OCI-LY7 (cell line): ENCODE measurements around the gene FRMD5. TPM values are rescaled to one million over a fixed set of nuclear protein-coding genes. Genes with fewer than 3 reads are reported as not detected.

Experiments used
- BruUV-seq: library from RNA; stranded (reverse); fragments of 400-500 nt; replicated peaks from 2 replicates; lab custom pipeline; 2021; lab: Mats Ljungman, UMichigan
- CTCF ChIA-PET: fragments of 300-600 bp; sonication (Branson Sonifier 250); formaldehyde crosslinking; loops from one replicate; lab custom pipeline; 2022; ENCODE audit warnings: antibody characterized with exemption; ENCODE audit not compliant: unreplicated experiment; lab: Charles Lee
- POLR2A ChIA-PET: fragments of 300-600 bp; sonication (Branson Sonifier 250); formaldehyde crosslinking; loops from one replicate; lab custom pipeline; 2022; ENCODE audit warnings: antibody characterized with exemption; lab: Charles Lee
- DNase-seq: peaks from one replicate; pipeline ENCODE4 v3.0.0-alpha.2; 2015; ENCODE audit warnings: low spot score
- H2AFZ ChIP-seq: fragments of 200-600 bp; sonication (generic), shearing (Covaris generic); 2 replicates; pipeline ENCODE4 v1.6.1; 2014; ENCODE audit warnings: mild to moderate bottlenecking, antibody characterized with exemption, low read length, moderate library complexity
- H3K27ac ChIP-seq: fragments of 200-600 bp; sonication (generic); 2 replicates; pipeline ENCODE4 v1.5.1; 2014; ENCODE audit warnings: mixed run types, low read depth, mild to moderate bottlenecking, moderate library complexity, low read length, inconsistent platforms; ENCODE audit not compliant: poor library complexity, severe bottlenecking
- H3K36me3 ChIP-seq: fragments of 200-600 bp; sonication (generic); 2 replicates; pipeline ENCODE4 v1.6.1; 2014; ENCODE audit warnings: mild to moderate bottlenecking, antibody characterized with exemption, low read length, moderate library complexity, mixed read lengths; ENCODE audit not compliant: insufficient read depth
- H3K4me1 ChIP-seq: fragments of 200-600 bp; sonication (generic); 2 replicates; pipeline ENCODE4 v1.5.1; 2014; ENCODE audit warnings: mild to moderate bottlenecking, low read length; ENCODE audit not compliant: insufficient read depth, poor library complexity, severe bottlenecking
- H3K4me2 ChIP-seq: fragments of 200-600 bp; sonication (generic); 2 replicates; pipeline ENCODE4 v1.6.1; 2014; ENCODE audit warnings: mild to moderate bottlenecking, low read length
- H3K4me3 ChIP-seq: fragments of 200-600 bp; sonication (generic); 2 replicates; pipeline ENCODE4 v1.5.1; 2014; ENCODE audit warnings: mild to moderate bottlenecking, low read depth, low read length; ENCODE audit not compliant: poor library complexity, severe bottlenecking
- H3K79me2 ChIP-seq: fragments of 200-600 bp; sonication (generic); 2 replicates; pipeline ENCODE4 v1.6.1; 2016; ENCODE audit warnings: low read depth, mild to moderate bottlenecking, low read length, moderate library complexity, mixed read lengths; ENCODE audit not compliant: insufficient read depth
- H3K9me2 ChIP-seq: fragments of 200-600 bp; sonication (generic); 2 replicates; pipeline ENCODE4 v1.6.1; 2016; ENCODE audit warnings: mild to moderate bottlenecking, low read length, mixed read lengths; ENCODE audit not compliant: insufficient read depth
- H3K9me3 ChIP-seq: fragments of 200-600 bp; sonication (generic); 2 replicates; pipeline ENCODE4 v1.6.1; 2014; ENCODE audit warnings: mild to moderate bottlenecking, mixed run types, low read length, mixed read lengths
- H4K20me1 ChIP-seq: fragments of 200-600 bp; sonication (generic); 2 replicates; pipeline ENCODE4 v1.6.1; 2014; ENCODE audit warnings: mild to moderate bottlenecking, antibody characterized with exemption, low read length, moderate library complexity, mixed read lengths; ENCODE audit not compliant: insufficient read depth
- EZH2phosphoT487 ChIP-seq: fragments of 200-600 bp; sonication (generic); IDR thresholded peaks from 2 replicates; pipeline ENCODE4 v1.6.1; 2018; ENCODE audit warnings: low read depth, borderline replicate concordance, mild to moderate bottlenecking, mixed run types, antibody characterized with exemption, low read length, moderate library complexity, mixed read lengths
- intact Hi-C: fragments of 100-400 bp; cut with micrococcal nuclease; formaldehyde crosslinking; loops from one replicate; pipeline ENCODE4 v1.10.0; 2022; ENCODE audit not compliant: unreplicated experiment
- total RNA-seq, 2 experiments: library from RNA; depleted of rRNA in 1 of 2; stranded (reverse); fragments of >200 nt in 1 of 2; shearing (Covaris generic) in 1 of 2; gene quantifications; 2 replicates each; pipeline ENCODE4 v1.2.3, GENCODE V29; 2014 to 2022
- TF ChIP-seq, protein P1 (sequence below): fragments of 200-600 bp; sonication (generic); conservative IDR thresholded peaks from 2 replicates; pipeline ENCODE4 v1.5.1; 2014; ENCODE audit warnings: mild to moderate bottlenecking, antibody characterized with exemption, low read length, moderate library complexity, mixed read lengths

Gene FRMD5
- total RNA-seq, 2 experiments from 2014 or later = not detected

DNA sequence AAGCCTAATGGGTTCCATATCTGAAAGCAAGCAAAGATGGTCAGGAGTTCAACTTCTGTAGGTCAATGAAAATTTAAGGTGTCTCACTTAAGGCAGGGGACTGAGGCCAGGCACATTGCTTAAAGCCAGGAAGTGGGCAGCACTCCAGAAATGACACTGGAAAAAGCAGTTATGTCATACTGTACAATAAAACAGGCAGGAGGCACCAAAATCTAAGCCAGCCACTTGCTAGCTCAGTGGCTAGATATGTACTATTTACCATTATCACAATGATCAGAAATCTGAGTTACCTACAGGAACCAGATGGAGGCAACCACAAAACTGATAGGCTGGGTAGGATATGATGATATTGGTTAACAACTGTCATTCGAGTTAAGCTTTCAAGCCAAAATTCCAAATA is 57.3 kb downstream of the FRMD5 start:
- no peaks in the 10 kb centered on the region for H3K79me2 ChIP-seq
- TF ChIP-seq, protein P1, sequence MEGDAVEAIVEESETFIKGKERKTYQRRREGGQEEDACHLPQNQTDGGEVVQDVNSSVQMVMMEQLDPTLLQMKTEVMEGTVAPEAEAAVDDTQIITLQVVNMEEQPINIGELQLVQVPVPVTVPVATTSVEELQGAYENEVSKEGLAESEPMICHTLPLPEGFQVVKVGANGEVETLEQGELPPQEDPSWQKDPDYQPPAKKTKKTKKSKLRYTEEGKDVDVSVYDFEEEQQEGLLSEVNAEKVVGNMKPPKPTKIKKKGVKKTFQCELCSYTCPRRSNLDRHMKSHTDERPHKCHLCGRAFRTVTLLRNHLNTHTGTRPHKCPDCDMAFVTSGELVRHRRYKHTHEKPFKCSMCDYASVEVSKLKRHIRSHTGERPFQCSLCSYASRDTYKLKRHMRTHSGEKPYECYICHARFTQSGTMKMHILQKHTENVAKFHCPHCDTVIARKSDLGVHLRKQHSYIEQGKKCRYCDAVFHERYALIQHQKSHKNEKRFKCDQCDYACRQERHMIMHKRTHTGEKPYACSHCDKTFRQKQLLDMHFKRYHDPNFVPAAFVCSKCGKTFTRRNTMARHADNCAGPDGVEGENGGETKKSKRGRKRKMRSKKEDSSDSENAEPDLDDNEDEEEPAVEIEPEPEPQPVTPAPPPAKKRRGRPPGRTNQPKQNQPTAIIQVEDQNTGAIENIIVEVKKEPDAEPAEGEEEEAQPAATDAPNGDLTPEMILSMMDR = no peak
- no peak for TF ChIP-seq EZH2phosphoT487
- no peaks in the 10 kb centered on the region for H3K9me2 ChIP-seq
- H4K20me1 ChIP-seq = no peaks in the 10 kb centered on the region
- CTCF ChIA-PET = no interaction called here
- POLR2A ChIA-PET = interaction anchor here (0.6 to 0.7 kb wide), 2 partner anchors 9 to 260 kb away, joined by 3 read pairs; no protein-coding TSS in a partner anchor
- no peak overlapping the region for H3K4me2 ChIP-seq
- H3K36me3 ChIP-seq = no peaks in the 10 kb centered on the region
- H3K4me3 ChIP-seq = no peak overlapping the region
- BruUV-seq = no TSS peak
- no peak for DNase-seq
- H3K4me1 ChIP-seq = no peaks in the 10 kb centered on the region
- H3K9me3 ChIP-seq = no peaks in the 10 kb centered on the region
- H3K27ac ChIP-seq = no peak overlapping the region
- H2AFZ ChIP-seq = no peak overlapping the region
- intact Hi-C loops = no loop called here

DNA sequence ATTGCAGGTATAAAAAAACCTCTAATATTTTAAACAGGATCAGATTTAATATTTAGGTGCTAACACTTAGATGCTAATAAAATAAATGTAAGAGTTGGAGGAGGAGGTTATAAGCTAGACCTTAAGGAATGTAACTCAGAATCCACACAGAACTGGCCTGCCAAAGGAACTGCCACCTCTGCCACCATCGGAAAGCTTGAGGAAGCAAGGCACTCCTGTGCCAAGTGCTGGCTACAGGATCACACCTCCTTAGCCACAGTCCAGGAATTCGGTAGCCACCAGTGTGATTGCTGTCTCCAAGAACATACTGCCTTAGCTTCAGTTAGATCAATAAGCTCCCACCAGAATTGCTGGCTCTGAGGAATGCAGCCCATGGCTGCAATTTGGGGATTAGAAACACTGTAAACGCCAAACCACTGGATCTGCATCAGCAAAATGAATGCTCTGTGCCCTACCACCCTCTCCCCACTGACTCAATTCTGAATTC is 58.0 kb downstream of the FRMD5 start:
- Histone ChIP-seq H3K27ac (no peak overlapping the region), H3K9me2 (no peaks in the 10 kb centered on the region), H2AFZ (no peak overlapping the region), H4K20me1 (no peaks in the 10 kb centered on the region), H3K4me3 (no peak overlapping the region), H3K4me1 (no peaks in the 10 kb centered on the region), H3K79me2 (no peaks in the 10 kb centered on the region), H3K4me2 (no peak overlapping the region), H3K9me3 (no peaks in the 10 kb centered on the region), H3K36me3 (no peaks in the 10 kb centered on the region)
- CTCF ChIA-PET = no interaction called here
- POLR2A ChIA-PET = interaction anchor here (0.7 kb wide), 1 partner anchor 9 kb away, joined by 3 read pairs; no protein-coding TSS in a partner anchor
- TF ChIP-seq, protein P1 = no peak
- no peak for TF ChIP-seq EZH2phosphoT487
- no peak for DNase-seq
- intact Hi-C loops = no loop called here
- BruUV-seq = no TSS peak

DNA sequence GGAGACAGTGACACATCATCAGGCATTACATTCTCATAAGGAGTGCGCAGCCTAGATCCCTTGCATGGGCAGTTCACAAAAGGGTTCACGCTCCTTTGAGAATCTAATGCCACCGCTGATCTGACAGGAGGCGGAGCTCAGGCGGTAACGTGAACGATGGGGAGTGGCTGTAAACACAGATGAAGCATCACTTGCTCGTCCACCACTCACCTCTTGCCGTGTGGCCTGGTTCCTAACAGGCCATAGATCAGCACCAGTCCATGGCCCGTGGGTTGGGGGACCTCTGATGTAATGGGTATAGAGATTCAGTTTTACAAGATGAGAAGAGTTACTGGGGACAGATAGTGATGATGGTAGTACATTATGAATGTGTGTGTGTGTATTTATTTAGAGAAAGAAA is 63.0 kb downstream of the FRMD5 start:
- H2AFZ ChIP-seq = no peak overlapping the region
- DNase-seq = no peak
- no peaks in the 10 kb centered on the region for H3K4me1 ChIP-seq
- H4K20me1 ChIP-seq = no peaks in the 10 kb centered on the region
- no TSS peak for BruUV-seq
- TF ChIP-seq, protein P1 = no peak
- TF ChIP-seq EZH2phosphoT487 = no peak
- no peak overlapping the region for H3K4me2 ChIP-seq
- no peak overlapping the region for H3K27ac ChIP-seq
- no peaks in the 10 kb centered on the region for H3K79me2 ChIP-seq
- H3K9me2 ChIP-seq = no peaks in the 10 kb centered on the region
- POLR2A ChIA-PET = no interaction called here
- no peaks in the 10 kb centered on the region for H3K36me3 ChIP-seq
- intact Hi-C loops = loop anchor here (5.0 kb wide), 1 partner anchor 50 kb away; no protein-coding TSS in a partner anchor
- no peak overlapping the region for H3K4me3 ChIP-seq
- no peaks in the 10 kb centered on the region for H3K9me3 ChIP-seq
- CTCF ChIA-PET = no interaction called here
